Activated CD4-positive, alpha-beta T cell treated with anti-CD3 and anti-CD28 coated beads, Interleukin-2, amount 50 U/mL, for 24 hours (primary cell): Measurements from ENCODE around the gene AIMP1.
"Not testable (repeated sequence)": the region's sequence is repeated elsewhere in the genome, so short reads cannot be mapped to it uniquely, and the experiment has no call there.

ENCODE experiments used
- DNase-seq, 2 donors: peaks; one replicate each; pipeline ENCODE4 v3.0.0-alpha.2; 2020; ENCODE audit warnings: low read depth in 1 of 2, low spot score in 1 of 2

Gene AIMP1

DNA sequence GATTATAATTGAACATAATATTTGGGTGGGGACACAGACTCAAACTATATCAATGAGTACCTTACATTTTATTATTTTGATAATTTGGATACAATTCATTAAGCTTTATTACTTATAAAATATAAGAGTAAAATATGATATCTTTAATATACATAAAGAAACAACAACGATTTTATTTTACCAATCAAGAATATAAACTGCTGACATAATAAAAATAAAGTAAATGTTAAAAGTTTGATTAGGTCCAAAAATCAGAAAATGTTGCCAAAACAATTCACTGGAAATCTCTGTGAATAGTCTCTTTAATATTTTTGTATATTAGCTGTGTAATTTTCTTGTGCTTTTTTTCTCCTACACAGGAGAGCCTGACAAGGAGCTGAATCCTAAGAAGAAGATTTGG, 30.8 kb downstream of the AIMP1 start:
- no peak for DNase-seq

DNA sequence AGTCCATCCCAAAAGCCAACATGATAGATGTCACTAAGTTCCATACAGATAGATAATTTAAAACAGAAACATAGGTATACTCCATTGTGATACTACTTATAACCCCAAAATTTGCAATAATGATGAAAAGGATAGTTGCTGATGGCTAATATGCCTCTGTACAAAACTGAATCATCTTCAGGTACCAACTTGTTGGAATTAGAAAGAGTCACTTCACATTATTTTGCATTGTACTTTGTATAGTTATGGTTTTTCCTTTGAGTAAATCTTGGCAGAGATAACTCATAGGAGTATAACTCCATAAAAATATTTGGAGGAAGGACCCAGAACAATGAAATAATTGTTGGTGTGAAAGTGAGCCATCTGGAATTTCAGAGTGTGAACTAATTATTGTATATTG, 34.7 kb downstream of the AIMP1 start:
- DNase-seq, result no peak

DNA sequence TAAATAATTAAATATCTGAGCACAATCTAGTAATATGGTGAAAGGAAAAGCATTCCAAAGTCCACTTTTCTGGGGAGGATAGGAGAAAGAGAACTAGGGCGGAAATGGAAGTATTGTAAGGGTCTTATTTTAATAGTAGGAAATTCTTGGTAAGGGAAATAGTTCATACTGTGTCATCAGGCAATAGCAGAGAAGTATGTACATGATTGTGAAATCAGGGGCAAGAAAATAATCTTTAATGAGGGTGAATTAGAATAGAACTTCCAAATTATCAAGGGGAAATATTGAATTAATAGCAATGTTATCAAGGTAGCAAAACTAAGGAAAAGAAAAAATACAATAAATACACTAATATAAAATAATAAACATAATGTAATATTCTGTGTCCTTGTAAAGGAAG, 37.4 kb downstream of the AIMP1 start:
- no peak for DNase-seq

DNA sequence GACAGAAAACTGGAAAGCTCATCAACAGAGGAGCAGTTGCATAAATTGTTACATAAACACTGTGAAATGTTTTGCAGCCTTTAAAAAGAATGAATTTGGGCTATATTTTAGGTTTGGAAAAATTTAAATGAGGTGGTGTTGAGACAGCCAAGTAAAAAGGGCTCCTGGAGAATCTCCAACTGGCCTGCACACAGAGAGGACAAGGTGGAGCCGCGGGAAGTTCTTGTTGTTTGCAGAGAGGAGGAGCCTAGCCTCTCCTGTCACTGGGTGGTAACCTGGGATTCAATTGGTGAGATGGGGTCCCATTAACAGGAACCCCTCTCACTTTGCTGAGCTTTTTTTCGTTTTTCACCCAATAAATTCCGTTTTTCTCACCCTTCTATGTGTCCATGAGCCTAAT, 38.8 kb downstream of the AIMP1 start:
- no peak for DNase-seq

DNA sequence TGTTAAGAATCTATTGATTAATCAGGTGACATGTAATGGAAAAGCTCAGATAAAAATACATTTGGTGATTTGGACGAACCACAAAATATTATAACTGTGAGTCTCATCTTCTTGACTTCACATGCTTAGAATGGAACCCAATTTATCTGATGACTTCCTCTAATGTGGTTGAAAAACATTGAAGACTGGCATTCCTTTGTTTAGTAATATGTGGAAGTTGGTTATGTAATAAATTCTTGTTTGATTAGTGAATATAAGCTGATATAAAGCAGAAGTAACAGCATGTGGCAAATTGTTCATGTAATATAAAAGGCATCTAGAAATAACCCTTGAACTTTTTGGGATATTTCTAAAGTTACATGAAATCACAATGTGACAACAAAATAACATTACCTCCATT, 42.5 kb downstream of the AIMP1 start:
- no peak for DNase-seq

DNA sequence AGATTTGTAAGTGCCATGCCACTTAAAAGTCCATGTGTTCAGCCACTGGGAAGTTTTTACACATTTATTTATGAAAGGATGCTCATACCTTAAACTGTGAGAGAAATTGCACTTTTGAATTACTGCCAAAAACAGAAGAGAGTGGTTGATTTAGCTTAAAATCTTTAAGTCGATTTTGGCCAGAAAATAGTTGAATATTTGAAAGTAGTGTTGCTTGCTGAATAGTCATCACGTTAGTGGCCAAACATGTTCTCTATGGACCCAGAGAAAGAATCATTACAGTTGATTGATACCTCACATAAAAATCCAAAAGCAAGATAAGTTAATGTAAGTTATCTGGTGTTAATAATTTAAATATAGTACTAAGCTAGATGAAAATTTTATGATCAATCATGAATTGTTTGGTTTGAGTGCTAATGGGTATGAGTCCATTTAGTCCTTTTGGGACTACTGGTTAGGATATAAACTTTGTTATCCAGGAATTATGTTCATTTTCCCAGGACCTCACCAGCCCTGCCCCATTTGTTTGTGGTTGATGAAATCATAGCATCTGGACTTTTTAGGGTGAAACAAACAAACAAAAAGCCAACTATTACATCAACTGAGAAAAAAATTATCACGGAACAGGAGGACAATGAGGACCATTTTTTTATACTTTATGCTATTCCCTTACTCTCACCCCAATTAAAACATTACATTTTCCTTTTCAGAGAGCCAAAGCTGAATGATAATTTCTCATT, 45.9 kb downstream of the AIMP1 start:
- no peak for DNase-seq

DNA sequence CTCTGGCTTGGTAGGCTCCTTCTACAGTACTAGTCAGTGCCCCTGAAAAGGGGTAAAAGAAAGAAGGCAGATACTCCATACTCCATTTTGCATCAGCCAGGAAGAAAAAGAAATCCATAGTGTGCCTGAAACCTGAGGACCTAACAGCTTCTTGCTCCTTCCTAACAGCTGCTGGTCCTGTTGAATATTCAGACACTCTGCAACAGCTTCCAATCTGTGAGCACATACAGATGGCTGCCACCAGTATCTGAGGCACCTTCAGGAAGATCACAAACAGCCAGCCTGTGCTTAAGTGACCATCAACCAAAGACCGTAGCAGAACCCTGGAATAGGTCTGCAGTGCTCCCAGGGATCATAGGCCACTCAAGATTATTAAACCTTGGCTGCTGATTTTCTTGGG, 47.9 kb downstream of the AIMP1 start:
- no peak for DNase-seq

DNA sequence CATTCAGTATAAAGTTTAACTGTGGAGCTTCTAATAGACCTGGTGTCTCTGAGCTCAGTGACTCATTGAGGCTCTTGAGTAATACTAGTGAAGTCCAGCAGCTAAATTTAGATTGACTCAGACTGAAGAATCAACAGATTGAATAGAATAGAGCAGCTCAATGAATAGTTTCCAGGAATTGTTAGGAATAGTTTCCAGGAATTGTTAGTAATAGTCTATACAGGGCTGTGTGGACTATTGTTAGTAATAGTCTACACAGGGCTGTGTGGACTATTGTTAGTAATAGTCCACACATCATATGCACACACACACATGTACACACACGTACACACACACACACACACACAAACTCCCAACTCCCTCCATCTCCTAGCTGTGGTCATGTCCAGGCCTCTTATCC, 49.3 kb downstream of the AIMP1 start:
- DNase-seq, result no peak

DNA sequence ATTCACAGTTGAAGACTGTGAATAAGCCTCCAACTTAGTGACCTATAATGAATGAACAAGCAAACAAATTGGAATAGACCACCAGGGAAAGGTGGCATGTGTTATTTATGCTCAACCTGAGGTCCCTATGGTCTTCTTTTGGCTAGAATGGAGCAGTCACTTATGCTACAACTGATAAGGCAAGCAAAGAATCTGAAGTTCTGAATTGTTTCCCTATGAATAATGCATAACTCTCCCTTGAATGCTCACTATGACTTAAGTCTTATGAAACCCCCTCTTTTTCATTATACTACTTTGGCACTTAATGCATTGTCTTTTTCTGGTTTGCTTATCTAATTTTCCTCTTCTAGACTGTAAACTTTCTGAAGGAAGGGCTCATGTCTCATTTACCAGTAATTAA, 49.7 kb downstream of the AIMP1 start:
- DNase-seq, result no peak

DNA sequence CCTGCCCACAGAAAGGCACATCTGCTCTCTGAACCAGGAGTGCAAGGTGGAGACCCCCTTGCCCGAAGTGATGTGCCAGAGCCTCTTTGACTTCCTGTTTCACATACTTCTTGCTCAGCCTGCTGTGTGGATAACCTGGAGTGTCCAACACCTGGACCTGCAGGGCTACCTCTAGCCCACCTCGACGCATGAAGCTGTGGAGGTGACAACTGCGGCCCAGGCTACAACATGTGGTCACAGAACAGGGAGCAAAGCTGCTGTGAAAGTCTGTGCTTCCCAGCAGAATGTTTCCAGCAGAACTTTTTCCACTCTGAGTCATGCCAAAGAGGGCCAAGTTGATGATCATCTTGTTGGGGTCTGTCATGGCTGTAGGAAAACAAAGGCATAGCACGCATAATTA, 50.7 kb downstream of the AIMP1 start:
- no peak for DNase-seq

DNA sequence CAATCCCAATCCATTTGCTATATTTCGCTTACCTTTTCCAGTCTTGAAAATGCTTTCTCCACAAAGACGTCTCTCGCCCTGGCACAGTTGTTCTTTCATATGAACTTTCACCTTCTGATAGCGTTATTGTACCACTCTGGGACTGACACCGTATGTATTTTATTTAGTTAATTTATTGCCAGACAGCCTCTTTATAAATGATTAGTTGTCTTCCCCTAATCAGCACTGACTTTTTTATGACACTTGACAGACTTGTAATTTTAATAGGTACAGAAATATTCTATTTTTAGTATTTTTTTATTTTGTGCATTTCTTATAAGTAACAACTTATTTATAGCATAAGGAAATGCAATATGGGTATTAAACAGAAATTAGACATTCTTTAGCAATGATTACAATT, 52.3 kb downstream of the AIMP1 start, which contains the start of gene GIMD1:
TSS of gene GIMD1 (minus strand) at position 101 of the 400 bp plus-strand sequence. CDS start 1,343 bp downstream, outside the sequence.
- no peak for DNase-seq

DNA sequence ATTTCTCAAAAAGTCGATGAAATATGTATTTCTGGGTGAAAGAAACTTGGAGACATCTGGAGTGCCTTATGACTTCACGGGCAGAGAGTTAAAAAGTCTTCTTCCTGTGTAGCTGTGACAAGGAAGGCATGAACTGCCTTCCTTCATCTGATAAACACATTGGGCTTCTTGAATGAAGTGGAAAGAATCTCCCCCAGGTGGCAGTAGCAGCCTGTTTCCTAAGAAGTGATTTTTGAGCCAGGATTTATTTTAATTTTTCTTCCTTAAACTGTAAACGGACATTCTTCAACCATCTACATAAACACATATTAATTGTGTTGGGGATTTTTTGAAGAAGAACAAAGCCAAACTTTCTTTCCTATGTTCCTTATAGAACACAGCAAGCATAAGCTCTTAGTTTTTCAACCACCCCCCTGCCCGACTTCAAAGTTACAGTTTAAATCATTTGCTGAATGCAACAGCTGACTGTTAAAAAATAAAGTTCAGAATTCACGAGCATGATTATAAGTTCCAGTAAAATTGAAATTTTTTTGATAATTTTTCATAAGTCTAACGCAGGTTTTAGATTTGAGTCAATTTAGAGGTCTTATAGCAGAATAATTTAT, 53.2 kb downstream of the AIMP1 start:
- no peak for DNase-seq

DNA sequence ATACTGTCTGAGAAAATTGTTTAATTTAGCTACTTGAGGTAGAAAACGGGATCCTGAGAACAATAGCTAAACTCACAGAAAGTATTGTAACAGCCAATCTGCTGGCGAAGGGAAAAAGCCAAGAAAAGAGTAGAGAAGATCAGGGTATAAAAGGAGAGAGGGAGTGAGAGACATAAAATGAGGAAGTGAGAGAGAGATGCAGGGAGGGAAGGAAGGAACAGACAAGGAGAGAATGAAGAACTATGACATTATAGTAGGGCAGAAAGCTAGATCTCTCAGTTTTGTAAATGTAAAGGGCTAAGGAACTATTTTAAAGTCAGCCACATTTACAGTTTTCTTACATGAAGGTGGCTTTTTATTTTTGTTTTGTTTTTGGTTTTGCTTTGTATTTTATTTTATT, 53.9 kb downstream of the AIMP1 start:
- no peak for DNase-seq

DNA sequence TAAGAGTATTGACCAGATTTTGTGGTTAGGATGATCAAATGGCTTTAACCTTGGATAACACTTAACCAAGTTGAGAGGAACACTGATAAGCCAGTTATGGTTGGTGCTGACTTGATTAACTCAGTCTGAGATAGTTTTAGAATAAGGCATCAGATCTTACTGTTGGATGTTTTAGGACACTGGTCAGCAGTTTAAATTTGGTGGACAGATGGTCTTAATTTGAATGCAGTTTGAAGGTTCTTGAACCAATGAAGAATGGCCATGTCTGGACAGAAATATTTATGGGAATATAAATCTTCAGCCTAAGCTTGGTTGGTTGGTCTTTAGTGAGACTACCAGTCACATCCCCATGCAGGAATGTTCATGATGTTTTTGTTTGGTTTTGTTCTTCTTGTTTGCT, 54.8 kb downstream of the AIMP1 start:
- no peak for DNase-seq

DNA sequence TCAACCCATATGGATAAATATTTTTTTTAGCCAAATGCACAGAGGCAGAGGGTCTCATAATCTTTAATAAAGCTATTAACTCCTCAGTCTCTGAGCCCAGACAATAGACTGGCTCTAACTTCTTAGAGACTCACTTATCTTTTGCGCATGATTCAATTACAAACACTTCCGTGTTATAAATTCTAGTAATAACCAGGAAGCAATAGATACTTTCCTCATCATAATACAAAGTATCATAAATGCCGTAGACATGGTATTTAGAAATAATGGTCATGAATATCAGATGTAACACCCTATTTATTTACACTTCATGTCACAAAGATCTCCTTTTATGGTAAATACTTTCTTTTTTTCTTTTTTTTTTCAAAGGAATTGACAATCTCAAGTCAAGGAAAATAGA, 56.7 kb downstream of the AIMP1 start:
- no peak for DNase-seq

DNA sequence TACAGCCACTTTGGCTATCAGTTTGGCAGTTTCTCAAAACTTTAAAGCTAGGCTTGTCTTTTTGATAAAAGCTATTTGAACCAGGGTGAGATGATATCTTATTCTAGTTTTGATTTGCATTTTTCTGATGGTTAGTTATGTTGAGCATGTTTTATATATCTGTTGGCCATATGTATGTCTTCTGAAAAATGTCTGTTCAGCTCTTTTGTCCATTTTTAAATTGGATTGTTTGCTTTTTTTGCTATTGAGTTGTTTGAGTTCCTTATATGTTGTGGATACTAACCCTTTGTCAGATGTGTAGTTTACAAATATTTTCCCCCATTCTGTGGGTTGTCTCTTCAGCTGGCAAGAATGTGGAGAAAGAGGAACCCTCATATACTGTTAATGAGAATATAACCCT, 63.8 kb downstream of the AIMP1 start:
- no peak for DNase-seq

DNA sequence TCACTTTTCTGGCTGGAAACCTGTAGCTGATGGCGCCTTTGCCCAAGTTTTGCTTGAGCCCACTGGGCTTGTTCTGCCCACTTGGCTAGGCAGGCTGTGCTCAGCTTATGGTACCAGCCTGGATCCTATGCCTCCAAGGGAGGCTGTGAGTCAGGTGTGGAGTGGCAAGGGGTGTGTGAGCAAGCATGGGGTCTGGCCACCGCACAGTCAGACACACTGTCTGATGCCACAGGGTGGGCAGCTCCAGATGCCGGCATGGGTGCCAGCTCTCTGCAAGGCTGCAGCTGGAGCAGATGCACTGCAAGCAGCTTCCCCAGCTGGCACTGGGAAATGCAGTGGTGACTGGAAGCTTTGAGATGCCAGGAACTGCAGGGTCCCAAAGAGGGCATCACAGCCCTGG, 68.5 kb downstream of the AIMP1 start:
- DNase-seq, result no peak

DNA sequence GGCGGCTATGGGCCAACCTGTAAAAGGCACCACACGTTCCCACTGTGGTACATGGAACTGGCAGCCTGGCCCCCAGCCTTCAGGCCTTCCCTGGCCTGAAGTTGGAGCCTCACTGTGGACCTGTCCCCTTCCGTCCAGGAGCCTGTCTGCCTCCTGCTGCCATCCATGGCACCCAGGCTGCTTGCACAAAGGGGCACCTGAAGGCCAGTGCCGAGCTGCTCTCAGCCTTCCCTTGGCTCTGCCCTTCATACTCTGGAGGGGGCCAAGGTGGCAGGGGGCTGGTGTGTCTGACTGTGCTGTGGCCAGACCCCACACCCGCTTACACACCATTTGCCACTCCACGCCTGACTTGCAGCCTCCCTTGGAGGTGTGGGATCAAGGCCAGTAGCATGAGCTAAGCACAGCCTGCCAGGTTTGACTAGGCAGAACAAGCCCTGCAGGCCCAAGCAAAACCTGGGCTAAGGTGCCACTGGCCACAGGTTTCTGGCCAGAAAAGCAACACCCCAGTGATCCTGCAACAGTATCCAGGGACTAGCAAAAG, 69.6 kb downstream of the AIMP1 start:
- DNase-seq, result no peak

DNA sequence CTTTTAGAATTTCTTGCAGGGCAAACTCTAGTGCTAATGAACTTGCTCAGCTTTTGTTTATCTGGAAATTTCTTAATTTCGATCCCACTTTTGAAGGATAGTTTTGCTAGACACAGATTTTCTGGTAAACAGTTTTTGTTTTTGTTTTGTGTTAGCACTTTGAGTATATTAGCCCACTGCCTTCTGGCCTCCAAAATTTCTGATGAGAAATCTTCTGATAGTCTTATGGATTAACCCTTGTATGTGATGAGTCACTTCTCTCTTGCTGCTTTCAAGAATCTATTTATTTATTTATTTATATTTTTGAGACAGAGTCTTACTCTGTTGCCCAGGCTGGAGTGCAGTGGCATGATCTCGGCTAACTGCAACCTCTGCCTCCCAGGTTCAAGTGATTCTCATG, 79.2 kb downstream of the AIMP1 start:
- no peak for DNase-seq

DNA sequence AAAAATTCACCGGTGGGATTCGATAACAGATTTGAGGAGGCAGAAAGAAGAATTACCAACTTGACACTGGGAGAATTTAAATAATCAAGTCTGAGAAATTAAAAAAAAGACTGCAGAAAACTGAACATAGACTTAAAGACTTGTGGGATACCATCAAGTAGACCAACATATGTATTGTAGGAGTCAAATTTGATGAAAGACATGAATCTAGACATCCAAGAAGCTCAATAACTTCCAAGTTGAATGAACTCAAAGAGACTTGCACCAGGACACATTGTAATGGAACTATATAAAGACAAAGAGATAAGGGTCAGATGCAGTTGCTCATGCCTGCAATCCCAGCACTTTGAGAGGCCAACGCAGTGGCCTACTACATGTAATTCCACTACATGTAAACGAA, 82.5 kb downstream of the AIMP1 start:
- not testable (repeated sequence) for DNase-seq
